Activated naive CD4-positive, alpha-beta T cell treated with anti-CD3 and anti-CD28 coated beads, Interleukin-2, amount 50 U/mL, for 72 hours (primary cell): ENCODE data around the gene WDR13. TPM values are rescaled to one million over a fixed set of nuclear protein-coding genes. Genes with fewer than 3 reads are reported as not detected.
"Not testable (repeated sequence)": the region's sequence is repeated elsewhere in the genome, so short reads cannot be mapped to it uniquely, and the experiment has no call there.

Experiments
- ATAC-seq, 2 donors: fragments of 150-1000 bp; cut with Tn5 transposase; 2 replicates each; pipeline ENCODE4 v1.10.0; 2021; ENCODE audit warnings: mild to moderate bottlenecking in 2 of 2, moderate library complexity in 2 of 2
- DNase-seq, 2 donors: peaks; one replicate each; pipeline ENCODE4 v3.0.0; 2021 to 2022; ENCODE audit warnings: low spot score in 2 of 2
- H3K27ac Mint-ChIP-seq, 2 donors: one replicate each; pipeline ENCODE4 v1.8.0; 2022; ENCODE audit warnings: mild to moderate bottlenecking in 2 of 2, mixed read lengths in 2 of 2
- H3K36me3 Mint-ChIP-seq, 2 donors: one replicate each; pipeline ENCODE4 v1.8.0; 2022; ENCODE audit warnings: mixed read lengths in 2 of 2
- H3K9me3 Mint-ChIP-seq, 2 donors: one replicate each; pipeline ENCODE4 v1.8.0; 2022; ENCODE audit warnings: mixed read lengths in 2 of 2
- total RNA-seq, 2 donors: library from RNA; stranded (reverse); gene quantifications; one replicate each; pipeline ENCODE4 v1.2.3, GENCODE V29; 2022

Gene WDR13
- total RNA-seq, 2 donors from 2014 or later: 52.8 to 58.5 TPM

DNA sequence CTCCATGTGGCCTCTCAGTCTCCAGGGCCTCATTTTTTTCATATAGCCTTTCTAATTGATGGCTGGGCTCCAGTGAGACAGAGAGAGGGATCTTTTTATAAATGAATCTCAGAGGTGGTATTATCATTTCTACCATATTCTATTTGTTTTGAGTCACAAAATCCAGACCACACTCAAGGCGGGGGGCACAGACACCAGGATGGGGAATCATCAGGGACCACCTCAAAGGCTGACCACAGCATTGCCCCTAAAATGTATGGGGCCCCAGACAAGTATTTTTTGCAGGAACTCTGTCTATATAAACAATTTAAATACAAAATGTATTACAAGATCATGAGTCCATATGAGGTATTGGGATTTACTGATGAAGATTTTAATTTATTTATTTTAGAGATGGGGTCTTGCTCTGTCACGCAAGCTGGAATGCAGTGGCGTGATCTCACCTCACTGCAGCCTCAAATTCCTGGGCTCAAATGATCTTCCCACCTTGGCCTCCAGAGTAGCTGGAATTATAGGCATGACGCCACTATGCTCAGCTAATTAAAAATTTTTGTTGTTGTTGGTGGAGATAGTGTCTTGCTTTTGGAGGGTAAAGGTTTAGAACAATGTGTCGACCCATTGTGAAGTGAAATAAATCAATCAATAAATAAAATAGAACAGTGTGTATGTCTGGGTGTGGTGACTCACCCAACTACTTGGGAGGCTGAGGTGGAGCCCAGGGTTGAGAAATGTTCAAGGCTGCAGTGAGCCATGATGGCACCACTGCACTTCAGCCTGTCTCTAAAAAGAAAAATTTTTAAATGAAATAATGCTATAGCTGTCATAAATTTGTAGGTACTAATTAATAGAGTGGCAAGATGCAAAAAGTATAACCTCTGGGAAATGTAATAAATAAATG, 29.4 kb downstream of the WDR13 start:
- H3K9me3 Mint-ChIP-seq: no peaks in the 10 kb centered on the region
- DNase-seq (no peak), ATAC-seq (no peak)
- H3K36me3 Mint-ChIP-seq: no peaks in the 10 kb centered on the region
- H3K27ac Mint-ChIP-seq: no peak overlapping the region

DNA sequence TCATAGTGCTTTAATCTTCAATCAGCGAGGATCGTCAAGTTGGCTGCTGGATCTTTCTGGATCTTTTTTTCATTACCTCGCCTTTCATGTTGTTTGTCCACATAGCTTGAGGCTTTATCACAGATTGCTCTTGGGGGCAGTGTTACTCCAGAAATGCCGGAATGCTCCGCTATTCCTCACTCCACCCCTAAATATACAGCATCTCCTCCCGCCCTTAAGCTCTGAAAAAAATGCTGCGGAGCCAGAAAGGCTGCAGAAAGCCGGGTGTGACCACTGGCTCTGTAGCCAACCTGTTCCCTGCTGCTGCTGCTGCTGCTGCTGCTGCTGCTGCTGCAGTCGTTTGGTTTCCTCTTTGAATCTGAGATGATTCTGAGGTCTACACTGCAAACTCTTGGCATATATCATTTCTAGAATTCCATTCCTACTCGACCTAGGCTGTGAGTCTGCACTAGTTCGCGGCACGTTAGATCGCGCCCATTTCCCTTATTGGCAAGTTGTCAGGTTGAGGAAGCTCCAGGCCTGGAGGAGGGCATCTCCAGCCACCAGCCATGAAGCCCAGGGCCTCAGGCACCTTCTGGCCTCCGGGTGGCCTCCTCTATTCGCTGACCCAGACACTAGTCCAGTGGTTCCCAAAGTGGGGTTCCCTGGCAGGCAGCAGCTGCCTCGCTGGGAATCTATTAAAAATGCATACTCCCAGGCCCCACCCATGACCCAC, 34.2 kb downstream of the WDR13 start:
- no peak overlapping the region for H3K27ac Mint-ChIP-seq

DNA sequence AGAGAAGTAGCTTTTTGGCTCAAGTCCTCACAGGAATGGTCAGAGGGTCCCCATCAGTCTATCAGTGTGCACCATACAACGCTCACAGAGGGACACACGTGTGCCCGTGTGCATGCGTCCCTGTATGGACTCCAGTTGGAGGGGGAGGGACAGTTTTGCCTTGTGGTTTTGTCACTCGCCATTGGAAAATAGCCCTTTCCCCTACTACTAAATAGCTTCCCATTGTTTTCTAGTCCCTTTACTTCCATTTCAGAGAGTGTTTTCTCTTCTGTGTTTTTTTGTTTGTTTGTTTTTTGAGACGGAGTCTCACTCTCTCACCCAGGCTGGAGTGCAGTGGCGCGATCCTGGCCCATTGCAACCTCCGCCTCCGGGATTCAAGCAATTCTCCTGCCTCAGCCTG, 34.9 kb downstream of the WDR13 start:
- H3K36me3 Mint-ChIP-seq: no peaks in the 10 kb centered on the region
- DNase-seq (no peak), ATAC-seq (no peak)
- no peaks in the 10 kb centered on the region for H3K9me3 Mint-ChIP-seq
- no peak overlapping the region for H3K27ac Mint-ChIP-seq

More for the DNA sequence above, 34.2 kb downstream of the WDR13 start:
- H3K9me3 Mint-ChIP-seq: no peaks in the 10 kb centered on the region
- peak; percentile 44 to 58 for DNase-seq
- peak; percentile 95 to 96 for ATAC-seq
- no peaks in the 10 kb centered on the region for H3K36me3 Mint-ChIP-seq

DNA sequence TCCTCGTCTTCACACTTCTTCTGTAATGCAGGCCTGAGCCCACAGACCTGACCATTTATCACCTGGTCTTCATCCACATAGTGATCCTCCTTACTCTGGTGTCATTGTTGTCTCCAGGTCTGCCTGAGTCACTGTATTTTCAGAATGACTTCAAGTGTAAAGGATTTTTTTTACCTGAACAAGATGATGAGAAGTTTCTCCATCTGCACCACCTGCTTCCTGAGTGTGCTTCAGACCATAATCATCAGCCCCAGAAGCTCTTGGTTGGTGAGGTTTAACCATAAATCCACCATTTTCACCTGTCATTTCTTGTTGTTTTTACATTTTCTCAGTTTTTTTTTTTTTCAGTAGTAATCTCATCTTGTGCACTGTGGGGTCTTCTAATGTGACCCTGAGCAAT, 39.0 kb downstream of the WDR13 start:
- H3K9me3 Mint-ChIP-seq: no peaks in the 10 kb centered on the region
- DNase-seq: no peak
- H3K36me3 Mint-ChIP-seq: no peaks in the 10 kb centered on the region
- ATAC-seq: peak in 1 of 2 donors; percentile 61
- H3K27ac Mint-ChIP-seq: peak overlapping the region in 1 of 2 donors; percentile 25

DNA sequence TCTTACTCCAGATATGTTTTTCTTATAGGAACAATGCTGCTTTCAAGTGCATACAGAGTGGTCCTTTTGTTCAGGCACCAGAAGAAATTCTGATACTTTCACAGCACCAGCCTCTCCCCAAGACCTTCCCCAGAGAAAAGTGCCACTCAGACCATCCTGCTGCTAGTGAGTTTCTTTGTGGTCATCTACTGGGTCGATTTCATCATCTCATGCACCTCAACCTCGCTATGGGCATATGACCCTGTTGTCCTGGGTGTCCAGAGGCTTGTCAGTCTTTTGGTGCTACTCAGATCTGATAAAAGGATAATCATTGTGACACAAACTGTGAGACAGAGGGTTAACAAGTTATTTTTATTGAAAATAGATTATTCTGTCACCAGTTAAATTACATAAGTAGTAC, 39.5 kb downstream of the WDR13 start:
- Mint-ChIP-seq H3K9me3 (no peaks in the 10 kb centered on the region), H3K27ac (no peak overlapping the region)
- no peak for ATAC-seq

DNA sequence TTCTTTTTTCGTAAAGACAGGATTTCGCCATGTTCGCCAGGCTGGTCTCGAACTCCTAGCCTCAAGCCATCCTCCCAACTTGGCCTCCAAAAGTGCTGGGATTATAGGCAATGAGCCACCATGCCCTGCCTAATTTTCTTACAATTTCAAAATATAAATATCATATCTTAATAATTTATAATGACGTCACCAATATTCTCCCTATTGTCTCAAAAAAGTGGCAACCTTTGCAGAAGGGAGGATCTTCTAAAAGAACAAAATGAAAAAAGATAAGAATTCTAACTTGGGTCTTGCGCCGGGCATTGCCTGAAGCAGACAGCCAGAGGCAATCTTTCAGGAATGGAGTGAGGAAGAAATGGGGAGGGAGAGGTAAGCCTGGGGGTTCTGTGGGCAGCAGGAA, 48.4 kb downstream of the WDR13 start:
- DNase-seq: no peak
- H3K9me3 Mint-ChIP-seq: no peaks in the 10 kb centered on the region
- no peak overlapping the region for H3K27ac Mint-ChIP-seq
- ATAC-seq: no peak
- H3K36me3 Mint-ChIP-seq: no peaks in the 10 kb centered on the region

More for the DNA sequence above, 39.5 kb downstream of the WDR13 start:
- DNase-seq: no peak
- H3K36me3 Mint-ChIP-seq: no peaks in the 10 kb centered on the region

DNA sequence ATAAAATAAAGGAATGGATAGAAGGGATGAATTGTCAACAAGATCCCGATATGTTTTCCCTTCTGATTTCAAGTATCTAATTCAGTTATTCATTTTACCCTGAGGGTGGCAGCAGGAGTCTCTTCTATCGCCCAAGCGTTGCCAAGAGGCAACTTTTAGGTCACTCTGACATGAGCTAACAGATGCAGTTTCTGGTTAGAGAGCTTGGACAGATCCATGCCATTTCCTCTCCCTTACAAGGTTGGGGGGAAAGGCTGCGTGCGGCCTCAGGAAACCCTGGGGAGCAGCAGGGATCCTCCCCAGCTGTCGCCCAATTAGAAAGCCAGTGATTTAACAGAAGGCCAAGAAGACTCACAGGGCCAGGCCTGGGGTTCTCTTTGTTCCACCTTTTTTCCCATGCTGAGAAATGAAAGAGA, 51.1 kb downstream of the WDR13 start:
- Mint-ChIP-seq H3K36me3 (no peaks in the 10 kb centered on the region), H3K9me3 (no peaks in the 10 kb centered on the region), H3K27ac (no peak overlapping the region)
- DNase-seq (no peak), ATAC-seq (peak; percentile 63 to 73)

DNA sequence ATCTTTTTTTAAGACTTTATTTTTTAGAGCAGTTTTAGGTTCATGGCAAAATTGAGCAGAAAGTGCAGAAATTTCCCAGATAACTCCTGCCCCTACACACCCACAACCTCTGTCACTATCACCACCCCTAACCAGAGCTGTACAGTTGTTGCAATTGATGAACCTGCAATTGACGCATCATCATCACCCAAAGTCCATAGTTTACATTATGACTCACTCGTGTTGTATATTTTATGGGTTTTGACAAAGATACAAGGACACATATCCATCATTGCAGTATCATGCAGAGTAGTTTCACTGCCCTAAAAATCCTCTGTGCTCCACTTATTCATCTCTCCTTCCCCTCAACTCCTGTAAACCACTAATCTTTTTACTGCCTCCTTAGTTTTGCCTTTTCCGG, 51.8 kb downstream of the WDR13 start:
- H3K27ac Mint-ChIP-seq: no peak overlapping the region
- H3K9me3 Mint-ChIP-seq: no peaks in the 10 kb centered on the region
- DNase-seq: no peak
- no peak for ATAC-seq
- no peaks in the 10 kb centered on the region for H3K36me3 Mint-ChIP-seq

DNA sequence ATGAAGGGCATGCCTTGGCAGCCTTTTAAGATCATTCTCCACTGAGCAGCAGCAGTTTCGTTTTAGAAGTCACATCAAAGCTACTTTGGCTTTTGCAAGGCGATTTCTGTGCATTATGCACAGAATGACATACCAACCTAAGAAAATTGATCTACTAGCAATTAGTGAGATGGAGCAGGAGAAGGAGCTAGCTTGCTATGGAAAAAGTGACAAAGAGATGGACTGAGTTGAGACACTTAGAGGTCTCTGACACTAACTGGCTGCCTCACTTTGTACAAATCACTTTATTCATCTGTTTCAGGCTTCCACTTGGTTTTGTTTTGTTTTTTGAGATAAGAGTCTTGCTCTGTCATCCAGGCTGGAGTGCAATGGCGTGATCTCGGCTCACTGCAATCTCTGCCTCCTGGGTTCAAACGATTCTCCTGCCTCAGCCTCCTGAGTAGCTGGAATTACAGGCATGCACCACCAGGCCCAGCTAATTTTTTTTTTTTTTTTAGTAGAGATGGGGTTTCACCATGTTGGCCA, 54.8 kb downstream of the WDR13 start:
- H3K27ac Mint-ChIP-seq: peak overlapping the region in 1 of 2 donors; percentile 14
- not testable (repeated sequence) for H3K9me3 Mint-ChIP-seq, DNase-seq, H3K36me3 Mint-ChIP-seq
- peak; percentile 52 to 79 for ATAC-seq

DNA sequence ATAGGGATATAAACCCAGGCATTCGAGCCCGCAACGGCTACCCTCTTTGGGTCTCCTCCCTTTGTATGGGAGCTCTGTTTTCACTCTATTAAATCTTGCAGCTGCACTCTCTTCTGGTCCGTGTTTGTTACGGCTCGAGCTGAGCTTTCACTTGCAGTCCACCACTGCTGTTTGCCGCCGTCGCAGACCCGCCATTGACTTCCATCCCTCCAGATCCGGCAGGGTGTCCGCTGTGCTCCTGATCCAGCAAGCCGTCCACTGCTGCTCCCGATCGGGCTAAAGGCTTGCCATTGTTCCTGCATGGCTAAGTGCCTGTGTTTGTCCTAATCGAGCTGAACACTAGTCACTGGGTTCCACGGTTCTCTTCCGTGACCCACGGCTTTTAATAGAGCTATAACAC, 57.5 kb downstream of the WDR13 start:
- H3K27ac Mint-ChIP-seq, H3K36me3 Mint-ChIP-seq, DNase-seq, ATAC-seq, H3K9me3 Mint-ChIP-seq: not testable (repeated sequence)

Other genes with a start within 250 kb of the WDR13 start
- not detected for gene SSX3, start 240.8 kb upstream of the WDR13 start, total RNA-seq
- gene SSX4, start 214.0 kb upstream of the WDR13 start, total RNA-seq: not detected
- gene SSX4B, start 185.5 kb upstream of the WDR13 start, total RNA-seq: not detected
- gene SLC38A5, start 127.2 kb upstream of the WDR13 start, total RNA-seq: 10 to 100 TPM; 46.3 to 94.5 TPM
- 10 to 100 TPM; 58.4 to 76.6 TPM for gene FTSJ1, start 121.3 kb upstream of the WDR13 start, total RNA-seq
- 10 to 100 TPM; 10.7 to 11.8 TPM for gene PORCN, start 88.5 kb upstream of the WDR13 start, total RNA-seq
- gene EBP, start 75.7 kb upstream of the WDR13 start, total RNA-seq: 100 to 1,000 TPM; 107 to 176 TPM
- 10 to 100 TPM; 18.8 to 22.2 TPM for gene TBC1D25, start 57.8 kb upstream of the WDR13 start, total RNA-seq
- 100 to 1,000 TPM; 171 to 256 TPM for gene RBM3, start 23.0 kb upstream of the WDR13 start, total RNA-seq
- gene WAS, start 86.3 kb downstream of the WDR13 start, total RNA-seq: 10 to 100 TPM; 88.9 to 93.0 TPM
- 10 to 100 TPM; 31.5 to 36.4 TPM for gene SUV39H1, start 99.2 kb downstream of the WDR13 start, total RNA-seq
- not detected for gene GLOD5, start 164.3 kb downstream of the WDR13 start, total RNA-seq
- gene GATA1, start 189.1 kb downstream of the WDR13 start, total RNA-seq: under 1 TPM in 1 of 2 donors, not detected in 1; 0.25 TPM
- 100 to 1,000 TPM in 1 of 2 donors, 10 to 100 TPM in 1; 77.0 to 189 TPM for gene HDAC6, start 204.6 kb downstream of the WDR13 start, total RNA-seq
- gene ERAS, start 229.0 kb downstream of the WDR13 start, total RNA-seq: under 1 TPM; 0.23 to 0.31 TPM
- gene PCSK1N, start 238.1 kb downstream of the WDR13 start, total RNA-seq: 1 to 10 TPM; 1.0 to 2.7 TPM